Activated CD8-positive, alpha-beta T cell treated with anti-CD3 and anti-CD28 coated beads, Interleukin-2, amount 10 ng/mL, durations not matched to agents 7 days and 5 days (primary cell): ENCODE data around the gene MRPL27. TPM values are rescaled to one million over a fixed set of nuclear protein-coding genes. Genes with fewer than 3 reads are reported as not detected.

Experiments
- ATAC-seq: fragments of 150-1000 bp; cut with Tn5 transposase; one replicate; pipeline ENCODE4 v1.10.0; 2021; ENCODE audit warnings: moderate library complexity
- CTCF ChIA-PET: fragments of 350-600 bp; sonication (Branson Sonifier 250); formaldehyde crosslinking; loops from one replicate; lab custom pipeline; 2021; ENCODE audit warnings: antibody characterized with exemption; lab: Charles Lee
- POLR2A ChIA-PET: fragments of 350-600 bp; sonication (Branson Sonifier 250); formaldehyde crosslinking; loops from one replicate; lab custom pipeline; 2021; ENCODE audit warnings: antibody characterized with exemption; lab: Charles Lee
- DNase-seq: peaks from one replicate; pipeline ENCODE4 v3.0.0-alpha.2; 2020
- H3K27ac Mint-ChIP-seq: one replicate; pipeline ENCODE4 v1.8.0; 2021; ENCODE audit warnings: mild to moderate bottlenecking, mixed read lengths
- H3K27me3 Mint-ChIP-seq: one replicate; pipeline ENCODE4 v1.8.0; 2021; ENCODE audit warnings: low read depth, mixed read lengths
- H3K36me3 Mint-ChIP-seq: one replicate; pipeline ENCODE4 v1.8.0; 2021; ENCODE audit warnings: low read depth, mixed read lengths
- H3K4me1 Mint-ChIP-seq: one replicate; pipeline ENCODE4 v1.8.0; 2021; ENCODE audit warnings: low read depth, mixed read lengths
- H3K4me3 Mint-ChIP-seq: one replicate; pipeline ENCODE4 v1.8.0; 2021; ENCODE audit warnings: mild to moderate bottlenecking, mixed read lengths
- H3K9me3 Mint-ChIP-seq: one replicate; pipeline ENCODE4 v1.8.0; 2022; ENCODE audit warnings: mixed read lengths; ENCODE audit not compliant: insufficient read depth
- total RNA-seq, 2 experiments: library from RNA; stranded (reverse); gene quantifications; one replicate each; pipeline ENCODE4 v1.2.3, GENCODE V29; 2021

MRPL27 gene
- total RNA-seq, 2 experiments from 2014 or later, result 81.0 to 85.4 TPM

DNA sequence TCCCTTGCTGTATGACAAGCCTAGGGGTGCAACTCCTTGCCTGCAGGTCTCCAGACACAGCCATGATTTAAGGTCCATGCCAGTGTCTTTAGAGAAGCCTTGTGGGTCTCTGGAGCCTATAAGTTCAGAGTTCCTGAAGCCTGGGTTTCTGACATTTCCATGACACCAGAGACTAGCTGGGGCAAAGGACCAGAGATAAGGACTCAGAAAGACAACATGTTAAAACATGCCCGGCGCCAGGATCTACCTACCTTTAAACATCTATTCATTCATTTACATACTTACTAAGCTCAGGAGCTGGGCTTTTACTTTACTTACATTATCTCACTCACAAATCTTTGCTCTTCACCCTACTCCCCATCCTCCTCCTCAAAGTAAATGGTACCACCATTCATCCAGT lies 1.5 kb downstream of the MRPL27 start:
- ChIA-PET POLR2A (interaction anchor here (0.7 to 2.9 kb wide), 7 partner anchors 8 to 534 kb away, joined by 3 to 27 read pairs (median 4); partner anchors contain the start of genes LRRC59 and XYLT2), CTCF (interaction anchor here (6.3 to 6.4 kb wide), 2 partner anchors 11 to 26 kb away, joined by 50 to 65 read pairs; partner anchors contain the start of gene LRRC59)
- Mint-ChIP-seq H3K27ac (peak overlapping the region; percentile 100), H3K36me3 (peaks cover 57% of the 10 kb centered on the region), H3K4me3 (peak overlapping the region; percentile 99), H3K4me1 (peaks cover 43% of the 10 kb centered on the region), H3K9me3 (no peaks in the 10 kb centered on the region), H3K27me3 (no peaks in the 10 kb centered on the region)
- ATAC-seq (no peak), DNase-seq (no peak)

DNA sequence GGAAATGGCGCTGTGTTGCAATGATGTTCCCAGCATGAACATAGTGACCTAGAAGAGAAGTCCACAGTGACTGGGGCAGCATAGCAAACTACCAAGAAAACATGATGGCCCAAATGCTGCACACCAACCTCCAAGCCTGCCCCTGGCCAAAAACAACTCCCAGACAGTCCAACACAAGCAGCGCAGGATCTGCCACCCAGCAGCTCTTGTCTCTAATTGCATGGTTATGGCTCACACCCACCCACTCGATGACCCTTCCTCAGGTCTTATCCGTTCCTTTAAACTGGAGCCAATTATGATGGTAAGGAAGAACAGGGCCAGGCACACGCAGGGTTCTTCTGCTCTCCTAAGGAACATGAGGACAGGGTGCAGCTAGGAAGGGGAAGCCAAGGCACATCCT lies 2.9 kb downstream of the MRPL27 start:
- Mint-ChIP-seq H3K36me3 (peaks cover 60% of the 10 kb centered on the region), H3K4me3 (no peak overlapping the region), H3K4me1 (peaks cover 37% of the 10 kb centered on the region), H3K27me3 (no peaks in the 10 kb centered on the region), H3K9me3 (no peaks in the 10 kb centered on the region), H3K27ac (no peak overlapping the region)
- ChIA-PET POLR2A (interaction anchor here (0.6 to 0.7 kb wide), 2 partner anchors 10 to 27 kb away, joined by 3 read pairs; partner anchors contain the start of gene LRRC59), CTCF (interaction anchor here (6.3 kb wide), 1 partner anchor 9 kb away, joined by 65 read pairs; no protein-coding TSS in a partner anchor)
- DNase-seq, result no peak
- ATAC-seq, result no peak

DNA sequence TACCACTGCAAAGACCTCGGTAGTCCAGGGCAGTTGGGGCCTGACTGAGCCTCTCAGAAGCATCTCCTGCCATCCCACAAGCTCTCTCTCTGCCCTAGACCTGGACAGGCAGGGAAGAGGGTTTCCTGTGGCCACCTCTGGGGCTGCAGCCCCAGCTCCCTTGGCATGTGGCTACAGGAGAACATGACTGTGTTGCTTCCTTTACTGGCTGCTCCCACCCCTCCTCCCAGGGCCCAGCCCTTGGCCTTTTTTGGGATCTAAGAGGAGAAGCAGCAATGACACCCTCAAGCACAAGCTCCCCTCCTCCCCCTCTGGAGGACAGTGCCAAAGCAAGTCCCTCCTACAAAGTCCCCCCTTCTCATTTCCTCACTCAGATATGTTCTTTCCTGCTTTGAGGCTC lies 5.6 kb downstream of the MRPL27 start:
- H3K4me3 Mint-ChIP-seq, result no peak overlapping the region
- ATAC-seq (no peak), DNase-seq (no peak)
- H3K4me1 Mint-ChIP-seq, result peaks cover 22% of the 10 kb centered on the region
- H3K27me3 Mint-ChIP-seq, result no peaks in the 10 kb centered on the region
- no peaks in the 10 kb centered on the region for H3K9me3 Mint-ChIP-seq
- ChIA-PET CTCF (no interaction called here), POLR2A (no interaction called here)
- H3K36me3 Mint-ChIP-seq, result peaks cover 50% of the 10 kb centered on the region
- H3K27ac Mint-ChIP-seq, result peak overlapping the region; percentile 59

DNA sequence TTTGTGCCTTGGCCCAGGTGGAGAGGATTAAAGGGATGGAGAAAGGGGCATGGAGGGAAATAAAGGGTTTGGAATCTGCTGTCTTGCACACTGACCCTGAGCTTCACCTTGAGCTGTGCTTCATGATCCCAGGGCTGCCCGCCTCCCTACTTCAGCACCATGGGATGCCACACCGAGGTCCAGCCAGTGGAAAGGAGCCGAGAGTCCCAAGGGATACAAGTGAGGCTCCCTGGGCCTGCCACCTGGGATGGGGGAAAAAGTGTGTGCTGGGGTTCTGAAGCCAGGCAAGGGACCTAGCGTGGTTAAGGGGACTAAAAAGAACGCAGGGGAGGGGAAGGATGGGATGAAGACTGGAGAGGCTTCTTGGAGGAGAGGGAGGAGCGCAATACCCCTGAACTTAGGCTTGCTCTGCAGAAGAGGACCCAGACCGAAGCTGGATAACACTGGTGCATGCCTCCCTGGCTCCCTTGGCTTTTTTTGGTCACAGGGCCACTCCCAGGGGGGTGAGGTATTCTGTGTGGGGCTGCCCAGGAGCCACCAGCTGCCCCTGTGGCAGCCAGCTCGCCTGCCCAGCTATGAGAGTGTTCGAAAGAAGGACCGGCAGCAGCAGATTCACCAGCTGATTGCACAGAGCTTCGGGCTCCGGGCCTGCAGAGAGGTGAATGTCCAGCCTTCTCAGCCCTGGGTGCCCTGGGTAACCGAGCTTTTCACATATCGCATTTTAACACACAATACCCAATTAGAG lies 7.2 kb downstream of the MRPL27 start:
- ATAC-seq (no peak), DNase-seq (no peak)
- H3K36me3 Mint-ChIP-seq, result peaks cover 40% of the 10 kb centered on the region
- H3K4me3 Mint-ChIP-seq, result no peak overlapping the region
- H3K27ac Mint-ChIP-seq, result peak overlapping the region; percentile 50
- CTCF ChIA-PET, result interaction anchor here (0.8 to 1.2 kb wide), 2 partner anchors 30 to 32 kb away, joined by 3 to 7 read pairs; partner anchors contain the start of gene LRRC59
- H3K4me1 Mint-ChIP-seq, result peaks cover 21% of the 10 kb centered on the region
- no peaks in the 10 kb centered on the region for H3K9me3 Mint-ChIP-seq
- POLR2A ChIA-PET, result interaction anchor here (1.0 kb wide), 2 partner anchors 26 to 31 kb away, joined by 3 to 4 read pairs; no protein-coding TSS in a partner anchor
- no peaks in the 10 kb centered on the region for H3K27me3 Mint-ChIP-seq

DNA sequence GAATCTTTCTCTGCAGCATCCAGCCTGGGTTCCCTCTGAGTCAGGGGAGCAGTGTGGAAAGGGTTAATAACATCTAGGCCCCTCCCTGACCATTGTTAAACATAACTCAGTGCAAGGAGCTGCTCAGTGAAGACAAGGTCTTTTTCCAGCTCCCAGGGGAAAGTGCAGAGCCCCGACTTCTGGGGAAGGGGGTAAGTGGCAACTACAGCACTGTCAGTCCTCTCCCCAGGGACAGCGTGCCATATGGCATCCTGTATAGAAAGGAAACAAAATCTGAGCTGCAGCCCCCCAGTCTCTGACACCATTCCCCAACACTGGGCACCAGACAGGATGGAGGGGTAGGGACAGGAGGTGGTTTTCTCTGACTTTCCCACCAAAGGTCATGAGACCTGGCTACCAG lies 7.8 kb downstream of the MRPL27 start:
- ChIA-PET POLR2A (interaction anchor here (1.0 kb wide), 1 partner anchor 27 kb away, joined by 4 read pairs; no protein-coding TSS in a partner anchor), CTCF (interaction anchor here (0.8 to 1.2 kb wide), 2 partner anchors 31 to 32 kb away, joined by 3 to 7 read pairs; partner anchors contain the start of gene LRRC59)
- peaks cover 37% of the 10 kb centered on the region for H3K36me3 Mint-ChIP-seq
- H3K9me3 Mint-ChIP-seq, result no peaks in the 10 kb centered on the region
- H3K4me3 Mint-ChIP-seq, result no peak overlapping the region
- peak overlapping the region; percentile 50 for H3K27ac Mint-ChIP-seq
- H3K4me1 Mint-ChIP-seq, result peaks cover 22% of the 10 kb centered on the region
- no peaks in the 10 kb centered on the region for H3K27me3 Mint-ChIP-seq
- ATAC-seq (no peak), DNase-seq (no peak)

DNA sequence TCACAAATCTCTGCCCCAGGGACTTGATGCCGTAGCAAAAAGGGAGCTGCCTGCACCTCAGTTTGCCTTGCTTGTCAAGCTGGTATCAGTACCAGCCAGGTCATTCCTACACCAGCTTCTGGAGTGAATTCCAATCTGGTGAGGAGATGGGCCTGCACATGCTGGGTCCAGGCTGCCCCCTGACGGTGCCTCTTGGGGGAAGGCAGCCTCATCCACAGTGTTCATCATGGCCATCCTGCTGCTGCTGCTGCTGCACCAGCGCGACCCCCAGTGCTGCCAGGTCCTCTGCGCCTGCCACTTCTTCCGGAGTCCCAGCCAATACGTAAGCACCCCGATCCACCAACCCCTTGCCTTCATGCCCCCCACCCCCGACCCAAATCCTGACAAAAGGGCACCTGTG lies 8.3 kb downstream of the MRPL27 start:
- Mint-ChIP-seq H3K27ac (no peak overlapping the region), H3K27me3 (no peaks in the 10 kb centered on the region), H3K36me3 (peaks cover 33% of the 10 kb centered on the region), H3K9me3 (no peaks in the 10 kb centered on the region), H3K4me3 (no peak overlapping the region), H3K4me1 (peaks cover 25% of the 10 kb centered on the region)
- ChIA-PET POLR2A (interaction anchor here (1.0 to 3.2 kb wide), 3 partner anchors 8 to 33 kb away, joined by 4 to 27 read pairs (median 4); partner anchors contain the start of genes EME1, LRRC59 and MRPL27), CTCF (interaction anchor here (1.2 kb wide), 1 partner anchor 33 kb away, joined by 7 read pairs; the partner anchor contains the start of gene LRRC59)
- ATAC-seq (no peak), DNase-seq (no peak)

DNA sequence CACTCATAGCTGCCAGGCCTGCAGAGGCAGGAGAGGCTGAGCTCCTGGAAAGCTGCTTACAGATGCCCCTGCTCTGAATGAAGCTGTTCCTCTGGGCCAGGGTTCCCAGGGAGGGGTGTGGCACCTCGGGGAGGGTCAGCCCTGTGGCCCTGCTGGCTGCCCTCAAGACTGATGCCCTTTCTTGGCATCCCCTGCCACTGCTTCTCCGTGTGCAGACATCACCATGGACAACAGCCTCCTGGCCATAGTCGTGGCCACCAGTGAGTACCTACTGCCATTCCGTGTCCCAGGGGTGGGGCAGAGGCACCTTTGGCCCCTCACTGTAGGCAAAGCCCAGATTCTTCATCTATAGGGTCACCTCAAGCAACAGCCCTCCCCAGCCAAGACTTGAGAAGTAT lies 8.9 kb downstream of the MRPL27 start:
- Mint-ChIP-seq H3K4me1 (peaks cover 28% of the 10 kb centered on the region), H3K27me3 (no peaks in the 10 kb centered on the region), H3K4me3 (no peak overlapping the region), H3K9me3 (no peaks in the 10 kb centered on the region), H3K36me3 (peaks cover 28% of the 10 kb centered on the region), H3K27ac (no peak overlapping the region)
- POLR2A ChIA-PET, result interaction anchor here (1.1 to 3.2 kb wide), 3 partner anchors 9 to 33 kb away, joined by 4 to 27 read pairs (median 5); partner anchors contain the start of genes EME1, LRRC59 and MRPL27
- no peak for DNase-seq
- no peak for ATAC-seq
- CTCF ChIA-PET, result interaction anchor here (1.2 to 4.1 kb wide), 2 partner anchors 33 to 115 kb away, joined by 3 to 84 read pairs; partner anchors contain the start of gene LRRC59

DNA sequence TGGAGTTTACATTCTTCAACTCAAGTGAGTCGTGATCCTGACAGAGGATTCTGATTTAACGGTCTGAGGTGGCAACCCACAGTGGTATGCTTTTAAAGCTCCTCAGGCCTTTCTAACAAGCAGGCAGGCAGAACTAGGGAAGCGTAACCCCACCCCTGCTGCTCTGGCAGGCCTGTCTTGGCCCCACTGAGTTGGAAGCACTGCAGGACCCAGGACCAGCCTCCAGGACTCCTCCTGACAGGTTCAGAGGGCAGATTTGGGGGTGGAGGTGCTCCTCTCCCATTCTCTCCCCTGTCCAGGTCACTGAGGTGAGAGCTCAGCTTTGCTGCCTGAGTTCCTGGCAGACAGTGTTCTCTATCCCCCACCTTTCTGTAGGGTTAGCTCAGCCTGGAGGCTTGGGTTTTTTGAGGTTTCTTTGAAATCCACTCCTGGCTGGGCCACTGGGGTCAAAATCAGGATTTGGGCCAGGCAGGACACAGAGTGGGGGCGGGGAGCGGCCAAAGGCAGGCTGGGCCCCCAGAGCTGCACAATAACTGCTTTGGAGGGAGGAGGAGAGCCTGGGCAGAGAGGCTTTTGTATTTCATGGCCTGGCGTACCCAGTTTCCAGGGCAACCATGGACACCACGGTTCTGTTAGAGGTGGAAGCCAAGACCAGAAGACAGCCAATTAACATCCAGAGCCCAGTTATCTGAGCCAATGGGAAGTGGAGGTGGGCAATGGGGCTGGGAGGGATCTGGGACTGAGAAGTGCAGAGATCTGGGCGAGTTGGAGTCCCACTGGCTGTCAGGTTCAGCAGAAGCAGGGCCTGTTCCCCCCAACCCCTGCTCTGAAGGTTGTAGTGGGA lies 9.5 kb downstream of the MRPL27 start:
- no peak overlapping the region for H3K27ac Mint-ChIP-seq
- no peaks in the 10 kb centered on the region for H3K27me3 Mint-ChIP-seq
- CTCF ChIA-PET, result interaction anchor here (1.2 to 4.8 kb wide), 13 partner anchors 9 to 194 kb away, joined by 3 to 84 read pairs (median 15); partner anchors contain the start of genes COL1A1, EME1, LRRC59 and MRPL27
- POLR2A ChIA-PET, result interaction anchor here (0.9 to 3.2 kb wide), 6 partner anchors 9 to 34 kb away, joined by 3 to 27 read pairs (median 9); partner anchors contain the start of genes EME1, LRRC59, MRPL27 and XYLT2
- H3K4me1 Mint-ChIP-seq, result peaks cover 31% of the 10 kb centered on the region
- DNase-seq (no peak), ATAC-seq (no peak)
- H3K36me3 Mint-ChIP-seq, result peaks cover 31% of the 10 kb centered on the region
- no peaks in the 10 kb centered on the region for H3K9me3 Mint-ChIP-seq
- no peak overlapping the region for H3K4me3 Mint-ChIP-seq

DNA sequence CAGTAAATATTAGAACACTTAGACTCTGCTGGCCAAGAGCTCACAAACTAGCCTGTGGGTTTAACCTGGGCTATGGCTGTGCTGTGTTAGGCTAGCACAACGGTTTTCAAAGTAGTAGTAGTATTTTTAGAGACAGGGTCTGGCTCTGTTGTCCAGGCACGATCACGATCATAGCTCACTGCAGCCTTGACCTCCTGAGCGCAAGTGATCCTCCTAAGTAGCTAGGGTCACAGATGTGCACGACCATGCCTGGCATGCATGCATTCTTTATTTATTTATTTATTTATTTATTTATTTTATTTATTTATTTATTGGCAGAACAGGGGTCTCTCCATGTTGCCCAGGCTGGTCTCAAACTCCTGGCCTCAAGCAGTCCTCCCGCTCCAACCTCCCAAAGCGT lies 10.3 kb downstream of the MRPL27 start:
- no peaks in the 10 kb centered on the region for H3K9me3 Mint-ChIP-seq

DNA sequence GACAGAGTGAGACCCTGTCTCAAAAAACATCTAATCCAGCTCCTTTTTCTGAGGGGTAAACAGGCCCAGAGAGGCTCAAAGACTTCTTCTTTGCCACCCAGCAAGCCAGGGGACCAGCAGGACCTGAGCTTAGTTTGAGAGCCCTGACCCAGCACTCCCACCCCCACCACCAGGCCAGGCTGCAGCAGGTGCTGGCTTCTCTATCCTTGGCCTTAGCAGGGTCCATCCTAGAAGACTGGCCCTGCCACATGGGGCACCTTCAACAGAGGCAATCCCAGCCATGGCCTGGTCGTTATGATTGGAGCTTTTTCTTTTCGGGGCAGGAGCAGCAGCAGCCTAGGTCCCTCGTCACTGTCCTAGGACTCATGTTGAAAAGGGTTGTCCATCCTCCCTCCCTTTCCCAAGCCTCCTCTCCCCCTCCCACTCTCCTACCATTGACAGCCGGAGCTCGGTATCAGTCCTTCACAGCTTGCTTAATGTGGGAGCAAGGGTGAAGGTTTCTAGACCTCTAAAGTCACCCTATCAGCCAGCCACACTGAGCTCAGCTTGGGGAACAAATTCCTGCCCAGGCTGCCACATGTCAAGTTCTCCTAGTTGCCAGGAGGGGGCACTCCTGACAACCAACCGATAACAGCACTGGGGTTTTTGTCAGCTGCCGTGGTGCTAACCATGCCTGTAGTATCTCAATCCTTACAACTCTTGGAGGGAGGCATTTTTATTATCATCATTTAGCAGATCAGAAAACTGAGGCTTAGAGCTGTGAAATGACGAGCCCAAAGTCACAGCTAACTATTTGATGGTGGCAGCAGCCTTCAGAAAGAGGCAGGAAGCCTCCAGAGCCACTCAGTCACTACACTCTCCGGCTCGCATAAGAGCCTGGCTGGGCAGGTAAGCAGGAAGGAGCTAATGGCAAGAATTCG lies 11.2 kb downstream of the MRPL27 start:
- Mint-ChIP-seq H3K4me1 (peaks cover 29% of the 10 kb centered on the region), H3K36me3 (peaks cover 31% of the 10 kb centered on the region), H3K4me3 (no peak overlapping the region), H3K9me3 (no peaks in the 10 kb centered on the region), H3K27ac (peak overlapping the region; percentile 84), H3K27me3 (no peaks in the 10 kb centered on the region)
- DNase-seq (peak; percentile 76), ATAC-seq (peak; percentile 86)
- ChIA-PET CTCF (interaction anchor here (0.6 to 4.8 kb wide), 24 partner anchors 8 to 265 kb away, joined by 3 to 84 read pairs (median 5); partner anchors contain the start of genes COL1A1, EME1, LRRC59 and MRPL27), POLR2A (interaction anchor here (0.9 to 3.2 kb wide), 6 partner anchors 11 to 37 kb away, joined by 3 to 27 read pairs (median 9); partner anchors contain the start of genes EME1, LRRC59, MRPL27 and XYLT2)

More for the DNA sequence above, 10.3 kb downstream of the MRPL27 start:
- DNase-seq, result no peak
- peaks cover 29% of the 10 kb centered on the region for H3K4me1 Mint-ChIP-seq
- ChIA-PET POLR2A (interaction anchor here (0.9 to 3.2 kb wide), 7 partner anchors 10 to 36 kb away, joined by 3 to 27 read pairs (median 5); partner anchors contain the start of genes EME1, LRRC59, MRPL27 and XYLT2), CTCF (interaction anchor here (0.8 to 4.8 kb wide), 21 partner anchors 9 to 264 kb away, joined by 3 to 84 read pairs (median 7); partner anchors contain the start of genes COL1A1, EME1, LRRC59 and MRPL27)
- no peaks in the 10 kb centered on the region for H3K27me3 Mint-ChIP-seq
- H3K27ac Mint-ChIP-seq, result peak overlapping the region; percentile 84
- peaks cover 30% of the 10 kb centered on the region for H3K36me3 Mint-ChIP-seq
- no peak overlapping the region for H3K4me3 Mint-ChIP-seq
- no peak for ATAC-seq
